ENCODE data around the gene UNC5CL.
A peak's percentile ranks its signal among the peaks of the same experiment; 100 is the strongest.

The UNC5CL gene

DNA sequence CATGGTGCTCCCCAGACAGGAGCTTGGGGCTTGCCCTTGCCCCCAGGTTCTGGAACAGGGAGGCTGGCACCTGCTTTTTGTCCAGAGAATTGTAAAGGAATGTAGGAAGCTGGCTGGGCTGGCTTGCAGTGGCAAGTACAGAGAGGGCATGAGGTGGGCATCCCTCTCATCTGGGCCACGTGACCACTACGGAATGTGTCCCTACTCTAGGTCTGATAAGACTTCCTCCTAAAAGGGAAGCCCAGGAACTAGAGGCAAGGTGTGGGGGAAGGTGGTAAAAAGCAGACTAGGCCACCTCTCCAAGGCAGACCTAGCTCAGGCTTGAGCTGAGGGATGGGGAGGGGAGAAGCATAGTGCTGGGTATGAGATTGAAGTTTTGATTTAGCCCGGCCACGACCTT, 38.8 kb downstream of the UNC5CL start:
- DNase-seq = no peak

DNA sequence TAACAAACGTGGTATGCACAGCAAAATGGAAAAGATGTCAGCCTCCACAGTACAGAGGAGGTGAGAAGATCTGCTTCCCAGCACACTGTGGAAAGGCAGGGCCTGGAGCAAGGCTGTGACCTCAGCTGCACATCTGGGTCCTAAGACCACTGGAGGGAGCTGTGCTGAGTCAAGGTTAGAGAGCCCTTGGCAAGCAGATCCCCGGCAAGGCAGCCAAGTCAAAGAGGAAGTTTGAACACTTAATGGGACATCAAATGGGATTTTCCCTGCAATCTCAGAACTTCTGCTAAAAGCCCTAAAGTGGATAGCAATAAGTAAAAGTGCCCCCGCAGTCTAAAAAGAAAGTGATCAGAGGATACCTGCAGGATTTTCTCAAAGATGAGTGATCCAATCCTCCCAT, 39.5 kb downstream of the UNC5CL start:
- peak in 1 of 2 experiments; percentile 28 for DNase-seq

DNA sequence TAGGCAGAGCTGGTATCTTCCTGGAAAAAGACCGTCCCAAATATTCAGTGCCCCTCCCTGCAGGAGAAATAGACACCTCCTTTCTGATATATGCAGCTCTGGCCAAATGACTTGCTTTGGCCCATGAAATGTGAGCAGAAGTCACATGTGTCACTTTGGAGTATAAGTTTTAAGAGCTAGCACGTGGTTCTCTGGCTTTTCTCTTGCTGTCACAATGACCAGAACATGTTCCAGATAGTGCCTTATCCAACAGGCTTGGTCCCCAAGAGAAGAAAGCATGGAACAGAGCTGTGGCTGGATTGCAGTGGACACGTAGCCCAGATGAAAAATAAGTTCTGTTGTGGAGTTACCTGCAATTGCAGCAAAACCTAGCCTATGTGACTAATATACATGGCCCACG, 40.4 kb downstream of the UNC5CL start:
- no peak for DNase-seq

DNA sequence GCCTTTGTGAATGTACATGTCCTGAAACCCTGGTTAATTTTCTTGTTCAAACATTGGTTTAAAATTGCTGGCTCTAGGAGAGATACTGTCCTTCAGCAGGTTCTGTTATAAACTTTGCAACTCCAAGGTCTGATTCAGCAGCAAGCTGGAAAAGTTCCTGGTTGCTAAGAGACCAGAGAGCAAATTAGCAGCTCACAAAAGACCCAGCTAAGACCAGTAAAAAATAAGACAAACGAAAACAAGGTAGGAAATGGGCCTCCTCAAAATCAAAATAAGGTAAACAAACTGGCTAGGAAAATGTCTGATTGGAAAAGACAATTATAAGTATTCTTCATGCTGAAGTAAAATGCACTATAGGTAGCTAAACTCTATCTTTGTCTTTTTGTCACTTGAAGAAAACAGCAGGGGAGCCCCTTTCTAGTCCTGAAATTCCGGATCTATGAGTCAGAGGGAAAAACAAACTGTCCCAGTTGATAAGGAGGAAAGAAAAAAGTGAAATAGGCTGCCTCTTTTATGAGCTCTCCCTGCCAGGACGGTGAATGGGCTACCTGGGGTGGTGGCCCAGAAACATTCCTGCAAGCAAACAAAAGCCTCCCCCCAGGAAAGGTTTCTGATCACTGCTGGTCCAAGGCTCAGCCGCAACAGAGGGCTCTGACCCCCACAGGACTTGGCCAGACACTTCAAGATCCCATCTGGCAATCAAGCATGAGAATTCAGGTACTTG, 41.6 kb downstream of the UNC5CL start:
- DNase-seq = no peak

DNA sequence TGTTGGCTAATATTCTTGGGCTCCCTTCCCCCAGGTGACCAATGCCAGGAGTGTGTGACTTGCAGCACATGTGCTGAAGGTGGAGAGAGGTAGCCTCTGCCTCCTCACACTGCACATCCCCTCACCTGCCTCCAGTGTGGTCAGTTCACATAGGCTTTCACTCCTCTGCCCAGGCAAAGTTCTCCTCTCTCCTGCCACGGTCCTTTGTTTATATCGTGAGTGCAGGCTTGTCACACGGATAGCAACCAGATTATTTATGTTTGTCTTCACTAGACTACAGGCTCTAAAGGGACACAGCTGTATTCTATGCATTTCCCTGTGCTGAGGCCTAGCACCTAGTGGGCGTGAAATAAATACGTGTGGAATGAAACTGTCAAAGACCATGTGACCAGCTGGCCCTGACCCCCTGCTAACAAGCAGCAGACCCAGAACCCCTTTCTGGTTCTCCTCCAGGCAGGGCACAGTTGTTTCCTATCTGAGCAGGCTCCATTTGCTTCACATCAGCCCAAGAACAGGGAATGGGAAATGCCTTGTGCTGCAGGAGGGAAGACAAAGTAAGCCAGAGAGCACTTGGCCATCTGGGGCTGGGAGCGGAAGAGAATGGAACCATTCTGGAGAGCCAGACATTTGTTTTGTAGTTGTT, 42.3 kb downstream of the UNC5CL start:
- no peak for DNase-seq

DNA sequence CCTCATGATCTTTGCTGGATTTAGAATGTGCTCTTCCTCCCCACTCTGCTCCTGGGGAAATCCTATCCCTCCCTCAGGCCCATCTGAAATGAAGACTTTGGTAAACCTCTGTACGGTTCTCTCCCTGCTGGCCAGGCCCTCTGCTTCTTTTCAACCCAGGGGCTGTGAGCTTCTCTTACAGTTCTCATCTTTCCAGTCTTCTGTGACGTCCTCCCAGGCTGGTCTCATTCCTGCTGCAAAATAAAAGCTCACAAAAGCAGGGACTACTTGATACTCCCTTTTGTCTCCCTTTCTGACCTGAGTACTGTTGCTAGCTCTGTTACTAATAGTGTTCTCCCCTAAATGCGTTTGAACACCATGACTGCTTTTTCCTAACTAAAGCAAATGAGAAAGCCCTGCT, 46.3 kb downstream of the UNC5CL start:
- DNase-seq = no peak

DNA sequence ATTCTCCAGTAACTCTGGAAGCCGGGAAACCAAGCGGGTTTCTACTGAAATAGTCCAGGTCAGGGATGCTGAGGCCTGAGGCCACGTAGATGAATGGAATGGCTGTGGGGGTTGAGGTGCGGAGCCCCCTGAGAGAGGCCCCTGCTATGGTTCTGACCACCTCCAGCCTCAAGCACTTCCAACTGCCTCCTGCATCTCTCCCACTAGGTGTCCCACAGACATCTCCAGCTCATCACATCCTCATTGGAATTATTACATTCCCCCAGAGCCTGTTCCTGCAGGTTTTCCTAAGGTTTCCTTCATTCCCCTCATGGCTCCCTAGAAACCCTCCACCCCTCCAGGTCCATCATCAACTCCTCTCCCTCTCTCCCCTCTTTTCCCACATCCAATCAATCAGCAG, 48.7 kb downstream of the UNC5CL start:
- DNase-seq = no peak

DNA sequence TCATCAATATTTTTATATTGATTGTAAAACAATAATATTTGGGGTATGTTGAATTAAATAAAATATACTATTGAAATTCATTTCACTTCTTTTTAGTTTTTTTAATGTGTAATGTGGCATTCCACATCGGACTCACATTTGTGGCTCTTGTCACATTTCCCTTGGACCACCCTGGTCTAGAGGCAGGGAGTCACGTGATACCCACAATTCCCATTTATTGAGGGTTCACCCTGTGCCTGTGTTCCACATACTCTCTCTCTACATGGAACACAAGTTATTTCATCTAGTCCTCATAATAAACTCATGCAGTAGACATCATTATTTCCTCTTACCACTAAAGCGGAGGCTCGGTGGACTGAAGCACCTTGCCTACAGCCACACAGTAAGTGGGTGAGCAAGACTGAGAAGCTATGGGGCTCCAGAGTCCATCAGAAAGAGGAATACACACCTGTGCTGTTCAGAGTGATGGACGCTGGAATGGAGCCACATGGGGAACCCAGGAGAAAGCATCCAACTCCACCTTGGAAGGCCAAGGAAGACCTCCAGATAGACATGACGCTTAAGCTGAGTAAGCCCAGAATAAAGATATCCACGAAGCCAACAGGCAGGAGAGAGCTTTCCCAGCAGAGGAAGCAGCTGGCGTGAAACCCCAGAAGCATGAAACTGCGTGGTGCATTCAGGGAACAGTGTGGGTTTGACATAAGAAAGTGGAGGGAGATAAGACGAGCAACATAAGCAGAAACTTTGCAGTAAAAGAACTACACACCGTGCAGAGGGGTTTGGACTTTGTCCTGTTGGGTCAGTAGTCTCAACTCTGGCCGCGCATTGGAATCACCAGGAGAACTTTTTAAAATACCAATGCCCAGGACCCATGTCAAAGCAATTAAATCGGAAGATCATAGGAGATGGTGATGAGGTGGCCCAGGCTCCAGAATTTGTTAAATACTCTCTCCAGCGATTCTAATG, 49.5 kb downstream of the UNC5CL start:
- DNase-seq = no peak

DNA sequence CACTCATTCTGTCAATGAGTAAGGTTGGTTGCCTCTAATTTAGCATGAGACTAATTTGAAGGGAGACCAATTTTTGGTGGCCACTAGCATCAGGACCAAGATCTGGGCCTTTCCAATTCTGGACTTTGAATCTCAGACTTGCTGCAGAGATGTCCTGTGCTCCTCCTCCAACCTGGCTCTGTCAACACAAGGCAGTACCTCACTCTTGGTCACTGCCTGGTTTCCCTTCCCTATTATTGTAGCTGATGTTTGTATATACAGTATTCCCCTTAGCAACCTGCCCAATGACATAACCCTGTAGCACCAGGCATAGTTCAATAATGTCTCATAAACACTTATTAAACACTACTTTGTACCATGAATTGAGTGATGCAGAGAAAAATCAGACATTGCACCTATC, 50.4 kb downstream of the UNC5CL start:
- DNase-seq = no peak

DNA sequence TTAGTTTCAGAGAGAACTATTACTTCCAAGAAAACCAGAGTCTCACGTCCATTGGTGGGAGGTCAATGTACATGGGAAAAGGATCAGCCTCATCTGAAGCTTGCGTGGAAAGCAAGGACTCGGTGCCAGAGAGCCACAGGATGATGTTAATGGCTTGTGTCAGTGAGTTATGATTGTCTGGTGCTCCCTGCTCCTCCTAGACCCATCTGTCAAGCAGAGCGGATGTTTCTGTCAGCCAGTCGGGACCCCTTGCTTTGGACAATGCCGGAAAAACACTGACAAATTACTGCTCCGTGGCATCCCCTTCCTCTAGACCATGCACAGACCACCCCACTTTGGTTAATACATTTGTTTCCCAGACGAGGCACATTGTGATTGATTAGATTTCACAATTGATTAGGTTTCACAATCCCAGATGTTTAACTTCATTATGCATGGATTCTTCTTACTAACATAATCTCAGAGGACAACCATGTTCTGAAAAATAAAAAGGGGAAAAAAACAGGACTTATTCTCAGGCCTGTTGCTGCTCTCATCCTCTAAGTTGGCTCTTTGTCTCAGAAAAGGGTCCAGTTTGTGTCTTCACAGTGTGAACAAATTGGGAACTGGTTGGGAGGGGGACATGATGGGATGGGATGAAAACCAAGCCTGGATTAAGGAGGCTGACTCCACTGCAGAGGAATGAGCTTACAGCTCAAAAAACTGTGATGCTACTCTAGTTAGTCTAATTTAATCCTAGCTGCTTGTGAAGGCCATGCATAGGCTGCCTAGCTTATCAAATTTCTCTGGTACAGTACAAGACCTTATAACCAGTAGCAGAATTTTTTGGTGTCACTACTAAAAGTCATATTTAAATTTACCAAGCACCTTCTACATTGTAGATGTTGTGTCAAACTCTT, 51.9 kb downstream of the UNC5CL start:
- no peak for DNase-seq

DNA sequence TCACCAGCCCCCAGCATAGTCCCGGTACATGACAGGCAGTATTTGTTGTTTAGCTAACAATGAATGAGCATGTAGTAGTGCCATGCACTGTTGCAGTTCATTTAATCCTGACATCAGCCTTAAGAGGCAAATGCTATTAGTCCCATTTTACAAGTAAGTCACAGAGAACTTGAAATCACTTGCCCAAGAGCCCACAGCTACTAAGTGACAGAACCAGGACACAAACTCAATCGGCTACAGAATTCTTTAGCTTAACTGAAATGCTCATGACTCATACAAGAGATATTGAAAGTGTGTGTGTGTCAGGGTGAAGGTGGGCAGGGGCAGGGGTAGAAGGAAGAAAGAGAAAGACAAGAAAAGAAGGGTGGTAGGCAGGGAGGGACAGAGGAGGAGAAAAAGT, 52.7 kb downstream of the UNC5CL start:
- DNase-seq = no peak

DNA sequence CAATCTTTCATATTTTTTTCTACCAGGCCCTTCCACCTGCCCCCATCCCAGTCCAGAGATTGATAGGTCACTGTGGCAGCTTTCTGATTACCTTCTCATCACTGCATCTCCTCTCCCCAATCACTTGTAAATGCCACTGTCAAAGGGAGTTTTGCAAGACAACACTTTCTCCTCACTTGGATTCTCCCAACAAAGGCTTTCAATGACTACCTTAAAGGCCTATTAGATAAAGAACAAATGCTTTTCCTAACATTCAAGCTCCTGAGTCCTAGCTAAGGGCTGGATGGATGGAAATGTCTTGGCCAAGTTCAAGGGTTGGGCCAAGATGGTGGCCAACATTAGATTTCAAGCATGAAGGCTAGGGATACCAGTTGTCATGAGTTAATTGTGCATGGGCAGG, 55.3 kb downstream of the UNC5CL start:
- DNase-seq = no peak

DNA sequence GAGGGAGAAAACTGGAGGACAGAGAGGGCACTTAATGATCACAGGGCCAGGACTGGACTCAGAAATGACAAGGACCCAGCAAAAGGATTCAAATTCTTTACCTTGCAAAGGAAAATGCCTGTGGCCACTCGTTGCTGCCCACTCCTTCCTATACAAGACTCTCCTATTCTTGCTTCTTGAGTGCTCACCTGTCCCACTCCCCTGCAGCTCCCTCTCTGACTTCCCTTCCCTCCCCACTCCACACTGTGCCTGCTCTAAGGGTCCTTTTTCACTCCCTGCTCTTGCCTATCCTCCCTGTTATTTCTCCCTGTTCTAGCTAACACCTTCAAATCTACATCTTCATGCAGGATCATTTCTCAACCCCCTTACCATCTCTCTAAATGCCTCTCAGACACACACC, 56.1 kb downstream of the UNC5CL start:
- no peak for DNase-seq

DNA sequence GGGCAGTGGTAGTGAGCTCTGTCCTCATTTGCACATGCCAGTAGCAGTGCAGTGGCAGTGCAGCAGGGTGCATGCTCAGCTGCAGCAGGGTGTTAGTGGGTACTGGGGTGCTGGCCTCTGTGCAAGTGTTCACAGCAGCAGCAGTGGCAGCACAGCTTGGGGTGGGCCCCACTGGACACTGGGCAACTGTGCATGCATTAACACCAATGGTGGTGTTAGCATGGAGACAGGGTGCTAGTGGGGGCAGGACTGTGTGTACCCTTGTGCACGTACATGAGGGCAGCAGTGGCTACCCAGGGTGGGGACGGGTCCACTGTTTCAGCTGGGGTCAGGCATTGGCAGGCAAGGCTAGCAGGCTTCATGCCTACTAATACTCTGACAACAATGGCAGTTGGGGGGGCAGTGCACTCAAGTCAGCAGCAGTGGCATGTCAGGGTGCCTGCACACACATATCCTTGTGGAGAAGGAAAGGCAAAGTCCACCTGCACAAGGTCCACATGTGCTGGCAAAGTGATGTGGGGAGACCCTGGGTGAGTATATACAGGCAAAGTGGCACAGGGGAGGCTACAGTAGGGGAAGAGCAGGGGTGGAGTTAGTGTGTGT, 60.2 kb downstream of the UNC5CL start:
- no peak for DNase-seq

DNA sequence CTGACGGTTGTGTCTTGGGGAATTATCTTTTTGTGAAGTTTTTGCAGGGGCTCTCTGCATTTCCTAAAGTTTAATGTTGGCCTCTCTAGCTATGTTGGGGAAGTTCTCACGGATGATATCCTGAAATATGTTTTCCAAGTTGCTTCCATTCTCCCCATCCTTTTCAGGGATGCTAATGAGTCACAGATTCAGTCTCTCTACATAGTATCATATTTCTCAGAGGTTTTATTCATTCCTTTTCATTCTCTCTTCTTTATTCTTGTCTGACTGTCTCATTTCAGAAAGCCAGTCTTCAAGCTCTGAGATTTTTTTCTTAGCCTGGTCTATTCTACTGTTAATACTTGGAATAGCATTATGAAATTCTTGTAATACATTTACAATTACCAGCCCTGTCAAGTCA, 61.3 kb downstream of the UNC5CL start:
- no peak for DNase-seq

DNA sequence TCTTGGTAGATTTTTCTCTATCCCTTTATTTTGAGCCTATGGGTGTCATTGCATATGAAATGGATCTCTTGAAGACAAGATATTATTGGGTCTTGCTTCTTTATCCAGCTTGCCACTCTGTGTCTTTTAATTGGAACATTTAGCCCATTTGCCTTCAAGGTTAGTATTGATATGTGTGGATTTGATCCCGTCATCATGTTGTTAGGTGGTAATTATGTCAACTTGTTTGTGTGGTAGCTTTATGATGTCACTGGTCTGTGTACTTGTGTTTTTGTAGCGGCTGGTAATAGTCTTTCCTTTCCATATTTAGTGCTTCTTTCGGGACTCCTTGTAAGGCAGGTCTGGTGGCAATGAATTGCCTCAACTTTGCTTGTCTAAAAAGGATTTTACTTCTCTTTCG, 61.9 kb downstream of the UNC5CL start:
- no peak for DNase-seq

Measured in NCI-H524 (cell line).